NCI-H774 (cell line): Measurements from ENCODE around the gene RFFL.

Source experiments
- DNase-seq: peaks from one replicate; lab custom pipeline; 2025; lab: John Stamatoyannopoulos, UW

Gene RFFL

DNA sequence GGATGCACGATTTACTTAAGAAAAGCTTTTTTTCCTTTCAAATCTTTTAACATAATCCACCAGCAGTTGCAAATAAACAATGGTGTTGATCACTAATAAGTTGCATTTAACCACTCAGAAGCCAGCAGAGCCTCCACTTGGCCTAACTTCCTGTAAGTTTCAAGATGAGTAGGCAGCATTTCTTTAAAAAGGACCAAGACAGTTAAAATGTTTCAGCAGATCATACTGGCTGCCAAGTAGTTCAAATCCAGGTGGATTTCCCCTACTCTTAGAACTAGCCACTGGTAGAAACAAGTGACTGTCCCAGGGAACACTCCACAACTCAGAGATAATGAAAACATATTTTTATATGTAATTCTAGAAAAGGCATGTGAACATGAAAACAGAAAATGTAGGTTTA lies 17.0 kb upstream of the RFFL start:
- no peak for DNase-seq

- no peak for DNase-seq
Measured at GRCh38 chr17:35079547-35080423, 16.3 kb upstream of the RFFL start.

DNA sequence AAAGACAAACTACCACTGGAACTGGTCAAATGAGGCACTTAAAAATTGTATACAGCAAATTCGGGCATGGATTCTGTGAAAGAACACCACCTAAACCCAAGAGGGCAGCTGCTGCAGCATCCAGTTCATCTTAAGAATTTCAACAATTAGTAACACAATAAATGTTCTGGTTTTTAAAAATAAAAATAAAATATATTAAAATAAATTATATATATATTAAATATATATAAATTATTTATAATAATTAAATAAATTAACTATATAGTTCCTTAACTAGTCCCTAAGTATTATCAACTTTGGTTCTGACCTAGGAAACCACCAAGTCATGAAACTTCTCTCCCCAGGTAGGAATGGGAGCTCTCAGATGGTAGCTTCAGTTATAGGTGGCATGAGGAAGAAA lies 13.4 kb upstream of the RFFL start:
- DNase-seq, result no peak

DNA sequence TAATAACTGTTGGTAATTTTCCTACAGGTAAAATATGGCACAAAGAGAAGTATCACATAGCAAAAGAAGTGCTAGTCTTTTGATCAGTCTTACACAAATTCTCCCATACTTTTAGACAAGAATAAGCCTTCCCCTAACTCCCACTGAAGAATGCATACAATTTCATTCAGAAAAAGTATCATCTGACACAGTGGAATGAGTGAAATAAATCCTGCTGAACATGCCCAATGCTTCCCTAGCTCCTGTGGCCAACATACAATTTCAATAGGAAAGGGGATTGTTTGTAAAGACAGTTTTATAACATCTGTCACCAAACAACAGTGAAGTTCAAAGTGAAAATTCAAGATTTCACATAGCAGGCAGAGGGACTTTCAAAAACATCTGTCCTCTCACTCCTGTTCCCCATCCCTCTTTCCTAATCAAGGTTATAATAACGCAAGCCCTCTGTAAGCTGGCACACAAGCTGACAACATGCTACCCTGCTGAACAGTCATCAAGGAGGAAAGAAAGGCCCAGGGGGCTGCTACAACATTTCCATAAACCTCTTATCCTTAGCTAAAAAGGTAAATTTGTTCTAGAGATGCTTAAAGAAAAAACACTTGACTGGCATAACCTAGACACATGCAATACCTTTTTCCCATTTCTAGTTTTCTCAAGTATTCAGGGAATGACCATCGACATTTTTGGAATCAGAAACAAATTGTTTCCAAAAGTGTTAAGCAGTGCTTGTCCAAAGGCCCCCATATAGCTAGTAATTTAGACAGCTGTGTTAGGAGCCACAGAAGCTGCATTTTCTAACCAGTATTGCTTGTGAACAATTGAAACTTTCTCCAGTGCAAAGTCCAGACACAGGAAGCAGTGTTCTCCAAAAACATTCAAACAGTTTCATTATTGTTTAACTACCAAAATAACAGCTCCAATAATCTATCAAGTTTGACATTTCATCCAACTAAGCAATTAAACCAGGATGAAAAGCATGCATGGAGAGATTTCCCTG lies 11.5 kb upstream of the RFFL start:
- DNase-seq, result no peak

- DNase-seq, result no peak
Measured at GRCh38 chr17:35073991-35074627, 10.6 kb upstream of the RFFL start.

GRCh38 chr17:35073183-35073790 lies 9.8 kb upstream of the RFFL start:
- DNase-seq, result no peak

GRCh38 chr17:35069311-35069710 lies 5.8 kb upstream of the RFFL start:
- no peak for DNase-seq

GRCh38 chr17:35068249-35068648 lies 4.7 kb upstream of the RFFL start:
- no peak for DNase-seq

GRCh38 chr17:35065880-35066279 lies 2.4 kb upstream of the RFFL start:
- DNase-seq, result no peak

GRCh38 chr17:35064516-35065215 lies 1.2 kb upstream of the RFFL start:
- DNase-seq, result no peak

GRCh38 chr17:35062308-35062707 lies 1.2 kb downstream of the RFFL start:
- DNase-seq, result no peak

- no peak for DNase-seq
Measured at GRCh38 chr17:35057332-35057915, 6.1 kb downstream of the RFFL start.

DNA sequence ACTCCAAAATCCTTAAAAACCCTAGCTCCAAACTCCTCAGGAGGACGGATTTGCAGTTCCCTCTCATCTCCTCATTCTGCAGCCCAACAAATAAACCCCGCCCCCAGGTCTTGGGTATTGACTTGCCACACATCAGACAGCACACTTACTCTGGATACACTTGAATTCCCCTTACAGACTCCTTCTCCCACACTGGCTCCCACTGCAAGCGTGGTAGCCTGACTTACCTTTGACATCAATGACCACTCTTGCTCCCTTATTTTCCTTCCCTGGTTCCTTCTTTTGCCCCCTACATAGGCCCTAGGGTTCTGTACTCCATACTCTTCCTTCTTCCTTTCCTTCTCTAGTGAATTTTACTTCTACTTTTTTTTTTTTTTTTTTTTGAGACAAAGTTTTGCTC lies 7.5 kb downstream of the RFFL start:
- no peak for DNase-seq

- DNase-seq, result no peak
Measured at GRCh38 chr17:35053204-35053603, 10.3 kb downstream of the RFFL start.

GRCh38 chr17:35052780-35053179 lies 10.7 kb downstream of the RFFL start:
- DNase-seq, result no peak

GRCh38 chr17:35052241-35052610 lies 11.3 kb downstream of the RFFL start:
- no peak for DNase-seq

DNA sequence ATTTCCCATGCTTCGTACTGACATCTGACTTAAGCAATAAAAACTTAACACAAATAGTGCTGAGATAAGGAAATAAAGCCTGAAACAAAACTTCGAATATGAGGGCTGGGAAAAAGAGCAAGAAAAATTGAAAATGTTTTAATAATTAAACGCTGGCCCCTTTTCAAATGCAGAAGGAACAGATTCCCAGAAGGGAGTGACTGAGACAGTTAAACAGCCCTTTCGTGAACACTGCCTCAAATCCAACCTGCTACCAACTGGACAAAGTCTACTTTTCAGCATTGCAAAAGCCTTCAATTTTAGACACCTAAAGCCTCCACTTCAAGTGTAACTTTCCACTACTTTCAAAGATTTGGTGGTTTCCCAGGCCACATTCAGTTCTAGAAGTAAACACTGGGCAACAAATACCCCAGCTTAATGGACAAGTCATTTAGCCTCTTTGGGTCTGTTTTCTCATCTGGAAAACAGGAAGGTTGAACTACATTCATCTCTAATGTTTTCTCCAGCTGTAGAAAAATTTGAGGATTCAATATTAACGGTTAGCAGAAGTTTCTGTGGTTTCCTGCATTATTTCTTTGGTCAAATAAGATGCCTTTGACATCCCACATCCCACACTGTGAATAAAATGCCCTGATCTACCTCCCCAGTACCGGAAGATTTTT lies 11.8 kb downstream of the RFFL start:
- DNase-seq, result no peak

- no peak for DNase-seq
Measured at GRCh38 chr17:35051183-35051578, 12.3 kb downstream of the RFFL start.

DNA sequence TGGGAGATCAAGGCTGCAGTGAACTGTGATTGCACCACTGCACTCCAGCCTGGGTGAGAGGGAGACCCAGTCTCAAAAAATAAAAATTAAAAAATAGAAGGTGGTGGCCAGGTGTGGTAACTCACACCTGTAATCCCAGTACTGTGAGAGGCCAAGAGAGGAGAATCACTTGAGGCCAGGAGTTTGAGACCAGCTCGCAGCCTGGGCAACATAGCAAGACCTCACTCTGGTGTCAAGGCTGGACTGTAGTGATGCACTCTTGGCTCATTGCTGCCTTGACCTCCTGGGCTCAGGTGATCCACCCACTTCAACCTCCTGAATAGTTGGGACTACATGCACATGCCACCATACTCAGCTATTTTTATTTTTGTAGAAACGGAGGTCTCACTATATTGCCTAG lies 13.3 kb downstream of the RFFL start:
- DNase-seq, result no peak

GRCh38 chr17:35048685-35049379 lies 14.7 kb downstream of the RFFL start:
- no peak for DNase-seq
